ENCODE measurements around the gene TBX20.

The TBX20 gene

DNA sequence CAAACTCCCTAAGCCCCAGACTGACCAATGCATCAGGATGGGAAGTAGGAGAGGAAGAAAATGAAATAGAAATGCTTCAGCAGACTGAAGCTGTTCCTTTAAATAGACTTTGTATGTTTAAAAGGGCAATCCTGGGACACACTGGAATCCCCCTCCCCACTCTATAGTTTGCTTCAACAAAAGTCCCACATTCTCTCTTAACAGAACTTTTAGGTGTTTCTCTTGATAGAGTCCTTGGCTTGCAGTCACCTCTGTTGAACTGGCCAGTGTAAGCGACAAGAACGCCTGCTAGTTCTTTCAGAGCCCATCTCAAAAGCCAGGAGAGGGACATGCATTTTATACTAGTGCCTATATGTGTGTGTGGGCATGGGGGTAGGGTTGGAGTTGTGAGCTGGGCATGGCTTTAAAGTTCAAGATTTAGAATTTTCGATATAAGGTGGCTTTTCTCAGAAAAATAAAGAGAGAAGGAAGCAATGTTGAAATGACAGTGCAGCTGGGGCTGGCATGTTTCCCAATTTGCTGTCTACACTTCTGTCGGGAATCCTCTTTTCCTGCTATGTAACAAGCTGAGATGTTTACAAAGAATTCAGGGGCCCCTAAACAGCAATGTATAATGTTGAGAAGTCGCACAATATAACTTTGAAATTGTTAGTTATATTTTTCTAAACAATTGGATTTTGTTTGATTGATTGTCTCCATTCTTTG, 2.1 kb downstream of the TBX20 start:
- H3K4me1 ChIP-seq (ENCODE audit: low read length): no peaks in the 10 kb centered on the region
- TF ChIP-seq, protein P1, sequence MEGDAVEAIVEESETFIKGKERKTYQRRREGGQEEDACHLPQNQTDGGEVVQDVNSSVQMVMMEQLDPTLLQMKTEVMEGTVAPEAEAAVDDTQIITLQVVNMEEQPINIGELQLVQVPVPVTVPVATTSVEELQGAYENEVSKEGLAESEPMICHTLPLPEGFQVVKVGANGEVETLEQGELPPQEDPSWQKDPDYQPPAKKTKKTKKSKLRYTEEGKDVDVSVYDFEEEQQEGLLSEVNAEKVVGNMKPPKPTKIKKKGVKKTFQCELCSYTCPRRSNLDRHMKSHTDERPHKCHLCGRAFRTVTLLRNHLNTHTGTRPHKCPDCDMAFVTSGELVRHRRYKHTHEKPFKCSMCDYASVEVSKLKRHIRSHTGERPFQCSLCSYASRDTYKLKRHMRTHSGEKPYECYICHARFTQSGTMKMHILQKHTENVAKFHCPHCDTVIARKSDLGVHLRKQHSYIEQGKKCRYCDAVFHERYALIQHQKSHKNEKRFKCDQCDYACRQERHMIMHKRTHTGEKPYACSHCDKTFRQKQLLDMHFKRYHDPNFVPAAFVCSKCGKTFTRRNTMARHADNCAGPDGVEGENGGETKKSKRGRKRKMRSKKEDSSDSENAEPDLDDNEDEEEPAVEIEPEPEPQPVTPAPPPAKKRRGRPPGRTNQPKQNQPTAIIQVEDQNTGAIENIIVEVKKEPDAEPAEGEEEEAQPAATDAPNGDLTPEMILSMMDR (IDR thresholded peaks at IDR 0.05; ENCODE audit: low read depth, low read length): no peak
- no peak for TF ChIP-seq EZH2phosphoT487 (IDR thresholded peaks at IDR 0.05; ENCODE audit: low read depth)
- H3K9me3 ChIP-seq (ENCODE audit: insufficient read depth, low read length): no peaks in the 10 kb centered on the region
- H4K20me1 ChIP-seq (ENCODE audit: insufficient read depth, low read length): no peaks in the 10 kb centered on the region
- H3K36me3 ChIP-seq (replicated peaks; ENCODE audit: low read depth, low read length): no peaks in the 10 kb centered on the region
- no peaks in the 10 kb centered on the region for H3K79me2 ChIP-seq (ENCODE audit: low read length)
- no peak overlapping the region for H3K4me3 ChIP-seq (ENCODE audit: low read length)
- H3K27me3 ChIP-seq (ENCODE audit: low read depth, low read length): peaks cover 46% of the 10 kb centered on the region
- H3K9ac ChIP-seq (ENCODE audit: low read length): no peak overlapping the region
- H3K4me2 ChIP-seq (ENCODE audit: low read length): no peak overlapping the region
- H2AFZ ChIP-seq (ENCODE audit: low read depth, low read length): no peak overlapping the region
- no peak overlapping the region for H3K27ac ChIP-seq (ENCODE audit: low read length)

DNA sequence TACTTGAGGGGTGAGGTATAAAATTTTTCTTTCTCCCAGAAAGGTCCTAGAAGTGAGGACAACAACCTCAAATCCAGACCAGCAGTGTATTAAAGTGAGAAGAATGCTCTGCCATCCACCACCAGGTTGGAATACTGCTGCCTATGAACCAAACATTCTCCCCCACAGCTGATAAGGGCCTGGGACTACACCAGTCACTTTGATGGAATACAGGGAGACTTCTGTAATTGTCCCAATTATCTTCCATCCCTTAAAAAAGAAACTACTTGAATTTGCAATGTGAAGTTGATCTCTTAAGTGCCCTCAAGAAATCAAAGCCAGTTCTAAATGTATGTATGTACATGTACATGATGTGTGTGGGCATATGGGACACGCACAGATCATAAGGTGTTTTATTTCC, 3.0 kb downstream of the TBX20 start:
- Histone ChIP-seq H3K9ac (ENCODE audit: low read length) (no peak overlapping the region), H3K4me1 (ENCODE audit: low read length) (no peaks in the 10 kb centered on the region), H3K27ac (ENCODE audit: low read length) (no peak overlapping the region), H3K4me3 (ENCODE audit: low read length) (no peak overlapping the region), H3K27me3 (ENCODE audit: low read depth, low read length) (peaks cover 46% of the 10 kb centered on the region), H2AFZ (ENCODE audit: low read depth, low read length) (no peak overlapping the region), H3K9me3 (ENCODE audit: insufficient read depth, low read length) (no peaks in the 10 kb centered on the region), H3K4me2 (ENCODE audit: low read length) (no peak overlapping the region), H4K20me1 (ENCODE audit: insufficient read depth, low read length) (no peaks in the 10 kb centered on the region), H3K79me2 (ENCODE audit: low read length) (no peaks in the 10 kb centered on the region), H3K36me3 (replicated peaks; ENCODE audit: low read depth, low read length) (no peaks in the 10 kb centered on the region)
- no peak for TF ChIP-seq EZH2phosphoT487 (IDR thresholded peaks at IDR 0.05; ENCODE audit: low read depth)
- TF ChIP-seq, protein P1 (IDR thresholded peaks at IDR 0.05; ENCODE audit: low read depth, low read length): no peak

DNA sequence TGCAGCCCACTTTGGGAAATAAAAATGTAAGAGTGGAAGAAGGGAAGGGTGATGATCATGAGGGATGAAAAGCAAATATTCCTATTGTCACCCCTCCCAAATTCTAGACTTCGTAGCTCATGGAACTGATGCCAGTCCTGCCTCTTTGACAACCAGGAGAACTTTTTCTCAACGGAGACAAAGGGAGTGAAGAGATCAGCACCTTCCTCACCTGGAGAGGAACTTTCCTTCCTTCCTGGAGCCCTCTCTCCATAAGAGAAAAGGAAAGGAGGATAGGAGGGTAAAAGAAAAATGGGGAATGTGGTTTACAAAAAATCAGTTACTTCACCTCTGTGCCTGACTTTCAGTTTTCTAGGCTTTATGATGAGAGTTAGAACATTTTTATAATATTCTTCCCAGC, 3.4 kb downstream of the TBX20 start:
- no peak overlapping the region for H3K4me2 ChIP-seq (ENCODE audit: low read length)
- H3K27me3 ChIP-seq (ENCODE audit: low read depth, low read length): peaks cover 46% of the 10 kb centered on the region

DNA sequence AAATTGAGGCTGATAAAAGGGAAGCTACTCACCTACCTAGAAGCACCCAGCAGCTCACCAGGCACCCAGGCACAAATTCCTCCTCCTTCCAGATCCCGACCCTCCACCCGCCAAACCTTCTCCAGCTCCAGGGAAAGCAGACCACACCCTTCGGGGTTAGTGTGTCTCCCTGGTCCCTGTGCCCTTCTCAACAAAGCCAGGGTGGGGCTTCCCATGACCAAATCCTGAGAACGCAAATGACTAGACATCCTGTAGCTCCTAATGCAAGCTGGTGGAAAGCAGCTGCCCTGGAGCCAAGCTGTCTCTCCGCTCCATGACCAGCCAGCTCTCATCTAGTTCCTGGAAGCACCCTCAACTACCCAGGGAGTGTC, 4.4 kb downstream of the TBX20 start:
- Histone ChIP-seq H3K4me1 (ENCODE audit: low read length) (no peaks in the 10 kb centered on the region), H3K36me3 (replicated peaks; ENCODE audit: low read depth, low read length) (no peaks in the 10 kb centered on the region), H3K79me2 (ENCODE audit: low read length) (no peaks in the 10 kb centered on the region), H3K9me3 (ENCODE audit: insufficient read depth, low read length) (no peaks in the 10 kb centered on the region), H3K27me3 (ENCODE audit: low read depth, low read length) (peaks cover 52% of the 10 kb centered on the region), H4K20me1 (ENCODE audit: insufficient read depth, low read length) (no peaks in the 10 kb centered on the region), H3K4me3 (ENCODE audit: low read length) (no peak overlapping the region), H3K27ac (ENCODE audit: low read length) (no peak overlapping the region), H3K9ac (ENCODE audit: low read length) (no peak overlapping the region), H2AFZ (ENCODE audit: low read depth, low read length) (no peak overlapping the region), H3K4me2 (ENCODE audit: low read length) (no peak overlapping the region)
- TF ChIP-seq, protein P1 (IDR thresholded peaks at IDR 0.05; ENCODE audit: low read depth, low read length): no peak
- no peak for TF ChIP-seq EZH2phosphoT487 (IDR thresholded peaks at IDR 0.05; ENCODE audit: low read depth)

More for the DNA sequence above, 3.4 kb downstream of the TBX20 start:
- no peak for TF ChIP-seq EZH2phosphoT487 (IDR thresholded peaks at IDR 0.05; ENCODE audit: low read depth)
- TF ChIP-seq, protein P1 (IDR thresholded peaks at IDR 0.05; ENCODE audit: low read depth, low read length): no peak
- H3K36me3 ChIP-seq (replicated peaks; ENCODE audit: low read depth, low read length): no peaks in the 10 kb centered on the region
- no peaks in the 10 kb centered on the region for H4K20me1 ChIP-seq (ENCODE audit: insufficient read depth, low read length)
- H3K9ac ChIP-seq (ENCODE audit: low read length): no peak overlapping the region
- no peaks in the 10 kb centered on the region for H3K79me2 ChIP-seq (ENCODE audit: low read length)
- H3K4me1 ChIP-seq (ENCODE audit: low read length): no peaks in the 10 kb centered on the region
- no peaks in the 10 kb centered on the region for H3K9me3 ChIP-seq (ENCODE audit: insufficient read depth, low read length)
- H3K4me3 ChIP-seq (ENCODE audit: low read length): no peak overlapping the region
- no peak overlapping the region for H2AFZ ChIP-seq (ENCODE audit: low read depth, low read length)
- H3K27ac ChIP-seq (ENCODE audit: low read length): no peak overlapping the region

All from OCI-LY3 (cell line).